Gastroesophageal sphincter (tissue), 3 donors: Measurements from ENCODE around the gene AKR7A2.

Source experiments
- EP300 ChIP-seq: sonication (generic); formaldehyde crosslinking; IDR thresholded peaks from one replicate; pipeline ENCODE4 v1.6.1; 2017; ENCODE audit warnings: antibody characterized with exemption, mild to moderate bottlenecking
- POLR2AphosphoS5 ChIP-seq: sonication (generic); formaldehyde crosslinking; IDR thresholded peaks from one replicate; pipeline ENCODE4 v1.6.1; 2017; ENCODE audit warnings: antibody characterized with exemption
- TF ChIP-seq, protein P1 (sequence below), 4 experiments: fragments of 200-600 bp in 2 of 4; fragments of 450-650 bp in 2 of 4; sonication (generic) in 1 of 4; IDR thresholded peaks; one replicate each; pipeline ENCODE4 v1.5.1; 2017 to 2019; ENCODE audit warnings: antibody characterized with exemption in 4 of 4, mild to moderate bottlenecking in 2 of 4, moderate library complexity in 2 of 4

- TF ChIP-seq POLR2AphosphoS5 (no peak), EP300 (no peak)
- TF ChIP-seq, protein P1, sequence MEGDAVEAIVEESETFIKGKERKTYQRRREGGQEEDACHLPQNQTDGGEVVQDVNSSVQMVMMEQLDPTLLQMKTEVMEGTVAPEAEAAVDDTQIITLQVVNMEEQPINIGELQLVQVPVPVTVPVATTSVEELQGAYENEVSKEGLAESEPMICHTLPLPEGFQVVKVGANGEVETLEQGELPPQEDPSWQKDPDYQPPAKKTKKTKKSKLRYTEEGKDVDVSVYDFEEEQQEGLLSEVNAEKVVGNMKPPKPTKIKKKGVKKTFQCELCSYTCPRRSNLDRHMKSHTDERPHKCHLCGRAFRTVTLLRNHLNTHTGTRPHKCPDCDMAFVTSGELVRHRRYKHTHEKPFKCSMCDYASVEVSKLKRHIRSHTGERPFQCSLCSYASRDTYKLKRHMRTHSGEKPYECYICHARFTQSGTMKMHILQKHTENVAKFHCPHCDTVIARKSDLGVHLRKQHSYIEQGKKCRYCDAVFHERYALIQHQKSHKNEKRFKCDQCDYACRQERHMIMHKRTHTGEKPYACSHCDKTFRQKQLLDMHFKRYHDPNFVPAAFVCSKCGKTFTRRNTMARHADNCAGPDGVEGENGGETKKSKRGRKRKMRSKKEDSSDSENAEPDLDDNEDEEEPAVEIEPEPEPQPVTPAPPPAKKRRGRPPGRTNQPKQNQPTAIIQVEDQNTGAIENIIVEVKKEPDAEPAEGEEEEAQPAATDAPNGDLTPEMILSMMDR (IDR thresholded peaks at IDR 0.05), result no peak
These were observed 7.3 kb upstream of the AKR7A2 start for GRCh38 chr1:19319196-19319595.
